Stimulated activated naive B cell treated with anti-CD40 and anti-IgM and Interleukin-4, amounts not matched to agents 10 μg/mL and 1 μg/mL and 100 μg/mL, for 72 hours (primary cell): ENCODE measurements around the gene CTBP1.
A peak's percentile ranks its signal among the peaks of the same experiment; 100 is the strongest.

Experiments
- ATAC-seq, 2 donors: fragments of 150-1000 bp; cut with Tn5 transposase; replicated peaks; 2 replicates each; pipeline ENCODE4 v1.10.0; 2021; ENCODE audit warnings: moderate library complexity in 1 of 2
- DNase-seq: peaks from one replicate; pipeline ENCODE4 v3.0.0; 2021
- H3K27ac Mint-ChIP-seq: one replicate; pipeline ENCODE4 v1.8.0; 2022; ENCODE audit warnings: mild to moderate bottlenecking, mixed read lengths
- H3K27me3 Mint-ChIP-seq, 2 donors: one replicate each; pipeline ENCODE4 v1.8.0; 2022; ENCODE audit warnings: mixed read lengths in 2 of 2
- H3K36me3 Mint-ChIP-seq, 2 donors: one replicate each; pipeline ENCODE4 v1.8.0; 2022; ENCODE audit warnings: mixed read lengths in 2 of 2, mild to moderate bottlenecking in 1 of 2
- H3K4me1 Mint-ChIP-seq, 2 donors: one replicate each; pipeline ENCODE4 v1.8.0; 2022; ENCODE audit warnings: mixed read lengths in 2 of 2, mild to moderate bottlenecking in 1 of 2
- H3K4me3 Mint-ChIP-seq, 2 donors: one replicate each; pipeline ENCODE4 v1.8.0; 2022; ENCODE audit warnings: mild to moderate bottlenecking in 2 of 2, mixed read lengths in 2 of 2, moderate library complexity in 1 of 2
- H3K9me3 Mint-ChIP-seq, 2 donors: one replicate each; pipeline ENCODE4 v1.8.0; 2022; ENCODE audit warnings: mixed read lengths in 2 of 2, mild to moderate bottlenecking in 1 of 2

CTBP1 gene

DNA sequence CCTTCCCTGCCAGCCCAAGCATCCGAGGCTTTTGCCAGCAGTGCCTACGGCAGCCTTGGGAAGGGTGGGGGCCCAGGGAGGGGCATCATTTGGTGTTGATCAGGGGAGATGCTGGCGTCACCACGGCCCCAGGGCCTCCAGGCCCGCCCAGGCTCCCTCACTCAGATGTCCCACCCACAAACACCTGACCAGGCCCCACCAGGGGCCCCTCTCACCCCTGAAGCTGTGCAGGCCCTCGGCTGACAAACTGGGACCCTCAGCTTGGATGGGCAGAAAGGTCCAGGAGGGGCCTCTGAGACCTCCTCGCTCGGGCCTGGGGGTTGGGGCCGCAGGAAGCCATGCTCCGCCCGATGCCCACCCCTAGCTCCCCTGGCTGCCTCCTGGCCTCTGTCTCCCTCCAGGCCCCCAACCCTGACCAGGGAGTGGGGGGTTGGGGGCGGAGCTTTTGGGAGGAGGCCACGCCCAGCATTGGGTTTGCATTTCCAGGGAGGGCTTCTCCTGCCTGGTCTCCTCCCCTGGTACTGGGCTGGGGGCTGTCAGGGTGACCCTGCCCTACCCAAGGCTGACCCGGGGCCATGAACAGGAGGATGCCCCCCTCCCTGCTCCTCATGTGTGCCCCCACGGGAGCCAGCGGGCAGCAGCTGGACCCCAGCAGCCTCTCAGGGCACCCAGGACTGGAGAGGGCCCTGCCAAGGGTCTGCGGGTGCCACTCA lies 43.2 kb downstream of the CTBP1 start:
- H3K36me3 Mint-ChIP-seq: peaks cover 24 to 32% of the 10 kb centered on the region in 2 donors
- peaks cover 17 to 56% of the 10 kb centered on the region in 2 donors for H3K4me1 Mint-ChIP-seq
- peaks cover 0 to 2% of the 10 kb centered on the region in 2 donors for H3K9me3 Mint-ChIP-seq
- H3K4me3 Mint-ChIP-seq: no peak overlapping the region
- no peak for ATAC-seq
- no peak for DNase-seq
- H3K27me3 Mint-ChIP-seq: no peaks in the 10 kb centered on the region
- H3K27ac Mint-ChIP-seq: no peak overlapping the region

DNA sequence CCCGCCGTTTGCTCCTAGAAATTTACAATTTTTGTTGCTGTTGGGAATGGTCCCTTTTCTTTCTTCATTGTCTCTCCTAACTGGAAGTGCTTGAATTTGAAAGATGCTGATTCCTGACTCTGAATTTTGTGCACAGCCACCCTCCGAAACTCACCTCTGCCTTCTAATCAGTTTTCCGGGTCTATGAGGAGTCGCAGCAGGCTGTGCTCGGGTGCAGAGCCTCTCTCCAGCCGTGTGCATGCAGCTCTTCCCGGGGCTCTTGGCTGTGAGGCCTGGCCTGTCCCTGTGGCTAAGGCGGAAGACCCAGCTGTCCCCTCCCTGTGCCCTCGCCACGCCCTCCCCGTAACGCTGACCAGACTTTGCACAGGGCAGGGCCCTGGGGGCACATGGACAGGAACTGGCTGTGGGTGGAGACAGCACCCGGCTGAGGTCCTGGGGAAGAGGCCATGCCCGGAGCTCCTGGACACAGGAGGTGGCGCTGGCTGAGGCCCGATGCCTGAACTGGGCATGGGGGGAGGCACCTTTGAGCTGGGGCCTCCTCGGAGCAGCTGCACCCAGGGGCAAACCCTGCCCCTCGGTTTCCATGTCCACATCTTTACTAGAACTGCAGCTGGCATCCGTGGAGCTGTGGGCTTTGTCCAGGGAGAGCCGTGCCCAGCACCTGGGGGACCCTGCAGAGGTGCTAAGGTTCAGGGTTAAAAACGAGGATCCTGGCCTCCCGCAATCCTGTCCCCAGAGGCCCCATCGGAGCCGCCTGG lies 43.9 kb downstream of the CTBP1 start:
- Mint-ChIP-seq H3K4me3 (no peak overlapping the region), H3K9me3 (peaks cover 0 to 2% of the 10 kb centered on the region in 2 donors), H3K4me1 (peaks cover 17 to 63% of the 10 kb centered on the region in 2 donors), H3K27me3 (no peaks in the 10 kb centered on the region), H3K27ac (no peak overlapping the region), H3K36me3 (peaks cover 24 to 32% of the 10 kb centered on the region in 2 donors)
- no peak for ATAC-seq
- DNase-seq: no peak

DNA sequence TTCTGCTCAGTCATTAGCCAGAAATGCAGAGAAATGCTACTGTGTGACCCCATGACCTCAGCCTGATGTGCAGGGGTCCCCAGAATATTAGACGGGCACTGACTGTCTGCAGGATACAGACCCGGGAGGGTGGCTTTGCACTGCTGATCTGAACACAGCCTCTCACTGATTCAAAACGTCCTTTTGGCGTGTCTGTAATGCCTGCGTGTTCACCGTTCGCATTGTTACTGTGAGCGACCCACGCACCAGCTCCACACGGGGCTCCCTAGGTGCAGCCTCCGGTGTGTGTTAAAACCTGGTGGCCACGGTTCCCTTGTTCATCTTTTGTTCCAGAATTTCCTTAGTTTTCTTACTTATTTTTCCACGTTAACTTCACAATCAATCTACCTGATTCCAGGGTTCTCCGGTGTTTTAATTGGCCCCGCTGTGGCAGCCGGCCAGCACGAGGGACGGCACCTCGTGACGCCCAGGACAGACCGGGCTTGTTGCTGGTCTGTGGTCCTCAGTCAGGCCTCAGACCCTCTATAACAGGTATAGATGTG lies 44.6 kb downstream of the CTBP1 start:
- Mint-ChIP-seq H3K4me1 (peaks cover 17 to 60% of the 10 kb centered on the region in 2 donors), H3K36me3 (peaks cover 22 to 31% of the 10 kb centered on the region in 2 donors), H3K4me3 (no peak overlapping the region), H3K27ac (peak overlapping the region; percentile 42), H3K9me3 (peaks cover 0 to 2% of the 10 kb centered on the region in 2 donors), H3K27me3 (no peaks in the 10 kb centered on the region)
- no peak for ATAC-seq
- no peak for DNase-seq

DNA sequence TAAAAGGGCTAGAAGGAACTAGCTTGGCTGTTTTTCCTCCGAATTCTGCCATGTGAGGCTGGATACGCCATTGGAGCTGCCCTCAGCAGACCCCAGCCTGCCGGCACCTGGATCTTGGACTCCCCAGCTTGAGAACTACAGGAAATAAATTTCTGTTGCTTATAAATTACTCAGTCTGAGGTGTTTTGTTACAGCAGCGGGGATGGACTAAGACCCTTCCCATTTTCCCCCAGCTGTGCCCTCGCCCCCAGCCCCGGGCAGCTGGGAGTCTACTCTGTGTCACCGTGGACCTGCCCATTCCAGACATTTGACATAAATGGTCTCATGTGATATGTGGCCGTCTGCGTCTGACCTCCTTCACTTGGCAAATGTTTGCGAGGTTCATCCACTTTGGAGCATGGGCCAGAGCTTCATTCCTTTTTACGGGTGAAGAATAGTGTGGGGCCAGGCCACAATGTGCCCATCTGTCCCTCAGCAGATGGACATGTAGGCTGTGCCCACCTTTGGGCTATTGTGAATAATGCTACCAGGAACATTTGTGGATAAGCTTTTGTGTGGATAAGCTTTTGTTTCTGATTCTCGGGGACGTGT lies 45.8 kb downstream of the CTBP1 start:
- Mint-ChIP-seq H3K27me3 (no peaks in the 10 kb centered on the region), H3K36me3 (peaks cover 16 to 25% of the 10 kb centered on the region in 2 donors), H3K4me3 (no peak overlapping the region), H3K4me1 (peaks cover 14 to 49% of the 10 kb centered on the region in 2 donors), H3K9me3 (peaks cover 0 to 2% of the 10 kb centered on the region in 2 donors), H3K27ac (peak overlapping the region; percentile 20)
- ATAC-seq (no peak), DNase-seq (peak; percentile 0)

DNA sequence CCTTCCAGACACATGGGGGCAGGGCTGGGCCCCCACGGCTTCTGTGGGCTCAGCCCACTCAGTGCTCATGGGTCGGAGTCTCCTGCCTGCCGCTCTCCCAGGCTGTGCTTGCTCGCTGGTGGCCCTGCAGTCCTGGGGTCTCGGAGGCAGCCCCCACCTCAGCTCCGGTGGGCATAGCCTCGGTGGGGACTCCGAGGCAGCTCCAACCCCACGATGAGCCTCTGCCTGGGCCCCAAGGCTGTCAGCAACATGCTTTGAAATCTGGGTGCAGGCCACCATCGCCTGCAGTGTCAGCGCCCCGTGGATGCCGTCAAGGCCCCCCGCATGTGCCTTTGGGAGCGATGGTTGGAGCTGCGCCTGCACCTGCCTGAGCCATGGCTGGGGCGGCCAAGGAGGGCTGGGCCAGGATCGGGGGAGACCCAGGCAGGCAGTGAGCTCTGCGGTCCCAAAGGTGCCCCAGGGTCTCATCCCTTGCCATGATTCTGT lies 46.4 kb downstream of the CTBP1 start:
- peaks cover 17 to 27% of the 10 kb centered on the region in 2 donors for H3K36me3 Mint-ChIP-seq
- ATAC-seq (no peak), DNase-seq (peak; percentile 0)
- H3K27ac Mint-ChIP-seq: peak overlapping the region; percentile 95
- no peaks in the 10 kb centered on the region for H3K27me3 Mint-ChIP-seq
- H3K9me3 Mint-ChIP-seq: peaks cover 0 to 2% of the 10 kb centered on the region in 2 donors
- H3K4me1 Mint-ChIP-seq: peaks cover 14 to 49% of the 10 kb centered on the region in 2 donors
- H3K4me3 Mint-ChIP-seq: peak overlapping the region in 1 of 2 donors; percentile 82

DNA sequence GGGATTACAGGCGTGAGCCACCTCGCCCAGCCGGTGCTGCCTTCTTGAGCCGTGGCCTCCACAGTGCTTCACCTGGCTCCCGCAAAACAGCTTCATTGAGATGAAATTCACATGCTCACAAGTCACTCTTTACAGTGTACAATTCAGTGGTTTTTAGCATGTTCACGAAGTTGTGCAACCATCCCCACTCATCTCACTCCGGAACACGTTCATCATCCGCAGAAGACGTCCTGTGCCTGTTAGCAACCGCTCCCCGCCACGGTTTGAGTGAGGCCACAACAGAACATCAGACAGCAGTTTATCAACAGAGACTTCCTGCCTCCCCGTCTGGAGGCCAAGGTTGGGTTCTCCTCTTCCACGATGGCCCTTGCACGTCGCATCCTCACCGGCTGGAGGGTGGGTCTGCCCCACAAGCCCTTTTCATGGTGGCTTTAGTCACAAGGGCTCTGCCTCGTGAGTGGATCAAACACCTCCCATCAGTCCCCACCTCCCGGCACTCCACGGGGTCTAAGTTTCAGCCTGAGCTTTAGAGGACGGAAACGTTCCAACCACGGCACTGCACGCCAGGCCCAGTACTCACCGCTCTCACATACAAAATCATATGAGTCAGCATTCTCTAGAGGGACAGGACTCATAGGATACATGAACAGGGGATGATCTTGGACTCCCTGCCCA lies 46.9 kb downstream of the CTBP1 start:
- Mint-ChIP-seq H3K4me3 (peak overlapping the region; percentile 82 to 85), H3K4me1 (peaks cover 14 to 49% of the 10 kb centered on the region in 2 donors), H3K27me3 (no peaks in the 10 kb centered on the region), H3K36me3 (peaks cover 17 to 30% of the 10 kb centered on the region in 2 donors), H3K9me3 (peaks cover 0 to 2% of the 10 kb centered on the region in 2 donors), H3K27ac (peak overlapping the region; percentile 95)
- peak; percentile 28 for DNase-seq
- ATAC-seq: peak; percentile 49 to 59

DNA sequence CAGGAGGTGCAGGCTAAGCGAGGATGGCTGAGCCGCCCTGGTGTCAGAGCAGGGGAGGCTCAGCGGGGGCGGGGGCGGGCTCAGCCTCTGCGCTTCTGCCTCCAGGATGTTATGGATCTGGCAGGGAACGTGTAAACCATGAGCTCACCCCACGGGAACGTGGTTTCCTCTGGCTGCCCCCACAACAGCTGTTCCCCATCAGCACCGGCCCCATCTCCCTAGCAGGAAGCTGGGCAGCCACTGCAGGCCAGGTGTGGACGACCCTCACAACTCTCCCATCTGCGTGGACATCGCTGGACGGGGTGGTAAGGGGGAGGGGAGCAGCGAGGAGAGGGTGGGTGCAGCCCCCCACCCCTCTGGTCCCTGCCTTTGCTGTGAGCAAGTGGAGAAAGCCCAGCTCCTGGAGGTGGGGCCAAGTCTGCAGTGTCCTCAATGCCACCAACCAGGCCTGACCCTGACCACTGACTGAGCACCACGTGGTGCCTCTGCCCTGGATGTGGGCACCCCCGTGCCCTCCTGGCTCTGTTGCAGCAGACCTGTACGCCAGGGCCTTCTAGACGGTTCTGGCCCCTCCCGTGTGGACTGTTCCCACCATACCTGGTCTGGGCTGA lies 48.4 kb downstream of the CTBP1 start:
- H3K27me3 Mint-ChIP-seq: no peaks in the 10 kb centered on the region
- no peak overlapping the region for H3K27ac Mint-ChIP-seq
- peaks cover 15 to 36% of the 10 kb centered on the region in 2 donors for H3K36me3 Mint-ChIP-seq
- peaks cover 18 to 43% of the 10 kb centered on the region in 2 donors for H3K4me1 Mint-ChIP-seq
- DNase-seq (no peak), ATAC-seq (peak; percentile 14 to 19)
- H3K9me3 Mint-ChIP-seq: peaks cover 0 to 2% of the 10 kb centered on the region in 2 donors
- peak overlapping the region; percentile 82 to 85 for H3K4me3 Mint-ChIP-seq

DNA sequence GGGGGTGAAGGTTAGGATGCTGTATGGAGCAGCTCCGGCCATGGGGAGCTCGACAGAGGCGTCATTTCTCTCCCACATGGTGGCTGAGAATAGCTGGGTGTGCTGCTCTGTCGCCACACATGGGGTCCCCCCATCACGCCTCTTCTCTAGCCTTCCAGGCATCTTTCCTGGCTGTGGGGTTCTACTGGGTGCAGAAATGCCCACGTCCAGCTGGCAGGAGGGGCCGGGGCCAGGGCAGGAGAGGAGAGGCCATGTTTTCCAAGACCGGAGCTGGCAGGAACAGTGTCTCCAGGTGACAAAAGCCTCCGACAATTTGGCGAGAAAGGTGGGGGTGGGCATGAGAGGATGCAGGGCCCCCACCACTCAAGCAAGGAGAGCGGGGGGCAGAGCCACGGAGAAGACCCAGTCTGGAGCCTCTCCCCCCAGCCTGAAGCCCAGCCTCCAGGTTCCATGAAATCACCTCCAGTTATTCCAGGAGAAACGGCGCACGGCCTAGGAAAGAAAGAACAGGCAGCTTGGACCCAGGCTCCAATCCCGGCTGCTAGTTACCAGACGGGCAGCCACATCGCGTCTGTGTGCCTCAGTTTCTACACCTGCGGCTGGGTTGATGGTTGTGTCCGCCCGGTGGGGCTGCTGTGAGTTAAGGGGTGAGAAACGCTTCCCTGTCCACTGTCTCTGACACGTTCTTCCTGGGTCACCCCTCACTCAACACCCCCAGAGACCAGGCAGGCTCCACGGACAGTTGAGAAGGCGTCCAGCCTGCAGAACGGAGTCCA lies 49.2 kb downstream of the CTBP1 start:
- peak overlapping the region; percentile 82 to 85 for H3K4me3 Mint-ChIP-seq

DNA sequence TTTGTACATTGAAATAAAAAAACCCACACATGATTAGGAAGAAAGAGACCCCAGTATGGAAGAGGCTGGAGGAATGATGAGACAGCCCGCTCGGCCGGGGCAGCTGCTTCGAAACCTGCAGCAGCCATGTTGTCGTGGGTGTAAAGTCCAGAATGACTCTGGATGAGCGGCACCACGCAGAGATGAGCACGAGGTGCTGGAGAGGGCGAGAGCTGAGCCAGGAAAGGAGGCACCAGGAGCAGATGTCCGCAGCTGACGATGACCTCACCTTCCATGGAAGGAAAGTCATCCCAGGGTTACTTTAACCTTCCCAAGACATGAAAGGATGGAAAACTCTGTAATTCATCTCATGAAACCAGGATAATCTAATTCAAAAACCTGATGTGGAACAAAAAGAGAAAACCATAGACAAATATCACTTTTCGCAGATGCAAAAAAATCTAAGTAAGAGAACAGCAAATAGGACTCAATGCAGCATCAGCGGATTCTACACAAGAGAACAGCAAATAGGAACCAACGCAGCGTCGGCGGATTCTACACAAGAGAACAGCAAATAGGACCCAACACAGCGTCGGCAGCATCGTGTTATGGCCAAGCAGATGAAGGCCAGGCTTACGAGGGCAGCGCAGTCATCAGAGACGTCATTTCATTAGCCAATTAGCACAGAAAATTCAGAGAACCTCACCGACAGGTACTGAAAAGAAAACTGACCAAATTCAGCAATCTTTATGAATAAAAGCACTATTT lies 50.7 kb downstream of the CTBP1 start:
- ATAC-seq: no peak
- no peak overlapping the region for H3K4me3 Mint-ChIP-seq
- H3K9me3 Mint-ChIP-seq: no peaks in the 10 kb centered on the region
- DNase-seq: no peak
- peaks cover 8 to 26% of the 10 kb centered on the region in 2 donors for H3K36me3 Mint-ChIP-seq
- H3K27me3 Mint-ChIP-seq: no peaks in the 10 kb centered on the region
- peaks cover 15 to 27% of the 10 kb centered on the region in 2 donors for H3K4me1 Mint-ChIP-seq
- H3K27ac Mint-ChIP-seq: no peak overlapping the region

More for the DNA sequence above, 49.2 kb downstream of the CTBP1 start:
- no peak for ATAC-seq
- Mint-ChIP-seq H3K36me3 (peaks cover 12 to 33% of the 10 kb centered on the region in 2 donors), H3K4me1 (peaks cover 18 to 42% of the 10 kb centered on the region in 2 donors), H3K27me3 (no peaks in the 10 kb centered on the region), H3K9me3 (peaks cover 0 to 2% of the 10 kb centered on the region in 2 donors), H3K27ac (no peak overlapping the region)
- DNase-seq: no peak

DNA sequence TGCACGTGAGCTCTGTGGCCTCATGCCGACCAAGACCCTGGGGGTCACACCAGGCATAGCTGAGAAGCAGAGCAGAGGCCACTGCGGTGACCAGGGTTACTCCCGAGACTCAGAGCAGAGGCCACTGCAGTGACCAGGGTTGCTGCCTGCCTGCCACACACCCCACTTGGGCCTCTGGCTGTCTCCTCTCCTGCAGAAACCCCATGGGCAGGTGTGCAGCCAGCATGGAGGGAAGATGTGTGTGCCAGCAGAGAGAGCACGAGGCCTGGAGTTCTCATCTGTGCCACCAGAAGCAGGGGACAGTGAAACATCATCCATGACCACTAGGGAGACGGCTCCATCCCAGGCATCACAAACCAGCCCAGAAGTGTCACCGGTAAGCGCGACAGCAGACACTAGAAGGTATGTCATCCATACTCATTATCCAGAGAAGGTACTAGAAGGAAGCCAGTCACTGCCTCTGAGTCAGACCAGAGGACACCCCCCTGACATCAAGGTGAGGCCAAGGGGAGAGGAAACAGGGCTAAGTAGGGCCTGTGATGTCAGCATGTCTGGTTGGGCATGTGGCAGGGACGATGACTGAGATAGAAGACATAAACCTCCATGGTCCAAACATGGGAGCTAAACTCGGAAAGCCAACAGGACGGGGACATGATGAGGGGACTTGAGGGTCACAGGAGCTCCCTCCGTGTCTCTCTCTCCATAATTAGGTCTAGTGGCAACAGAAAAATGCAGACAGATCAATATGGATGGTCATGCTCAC lies 52.3 kb downstream of the CTBP1 start:
- H3K27ac Mint-ChIP-seq: no peak overlapping the region

DNA sequence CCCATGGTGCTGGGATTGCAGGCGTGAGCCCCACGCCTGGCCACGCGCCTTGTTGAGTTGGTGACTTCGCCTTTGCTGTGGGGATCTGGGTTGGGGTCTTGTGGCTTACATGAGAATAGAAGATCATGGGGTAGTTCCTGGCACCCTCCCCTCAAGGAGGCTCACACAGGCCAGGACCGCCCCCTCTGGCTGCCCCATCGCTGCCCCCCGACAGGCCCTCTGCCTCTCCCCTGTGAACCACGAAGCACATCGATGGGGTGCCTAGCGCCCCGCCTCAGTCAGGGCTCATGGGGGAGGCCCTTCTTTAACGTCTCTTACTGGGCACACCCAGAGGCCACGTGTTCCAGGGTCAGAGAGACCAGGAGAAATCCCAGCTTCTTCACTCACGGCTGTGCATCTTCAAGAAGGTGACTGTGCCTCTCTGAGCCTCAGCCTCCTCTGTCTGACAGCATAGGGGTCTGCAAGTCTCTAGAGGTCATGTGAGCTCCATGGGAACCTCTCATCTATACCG lies 53.0 kb downstream of the CTBP1 start:
- peaks cover 2 to 5% of the 10 kb centered on the region in 2 donors for H3K9me3 Mint-ChIP-seq
- peaks cover 8 to 21% of the 10 kb centered on the region in 2 donors for H3K36me3 Mint-ChIP-seq
- ATAC-seq (no peak), DNase-seq (no peak)
- no peak overlapping the region for H3K27ac Mint-ChIP-seq
- no peak overlapping the region for H3K4me3 Mint-ChIP-seq
- peaks cover 5 to 9% of the 10 kb centered on the region in 2 donors for H3K4me1 Mint-ChIP-seq
- no peaks in the 10 kb centered on the region for H3K27me3 Mint-ChIP-seq

More for the DNA sequence above, 52.3 kb downstream of the CTBP1 start:
- no peak overlapping the region for H3K4me3 Mint-ChIP-seq
- no peaks in the 10 kb centered on the region for H3K27me3 Mint-ChIP-seq
- peaks cover 8 to 21% of the 10 kb centered on the region in 2 donors for H3K36me3 Mint-ChIP-seq
- no peaks in the 10 kb centered on the region for H3K9me3 Mint-ChIP-seq
- H3K4me1 Mint-ChIP-seq: peaks cover 8 to 15% of the 10 kb centered on the region in 2 donors
- ATAC-seq: no peak
- peak; percentile 0 for DNase-seq
